IMR-90 (cell line): ENCODE results near the gene DYRK1A. TPM values are rescaled to one million over a fixed set of nuclear protein-coding genes. Genes with fewer than 3 reads are reported as not detected.
A peak's percentile ranks its signal among the peaks of the same experiment; 100 is the strongest.

ENCODE experiments used
- ATAC-seq: fragments of 200-7000 bp; cut with Tn5 transposase; 2 replicates; pipeline ENCODE4 v1.9.1; 2020; ENCODE audit warnings: low read depth, mild to moderate bottlenecking, moderate library complexity
- BruUV-seq: library from RNA; stranded (reverse); fragments of 400-500 nt; replicated peaks from 2 replicates; lab custom pipeline; 2021; lab: Mats Ljungman, UMichigan
- CTCF ChIA-PET: fragments of 300-600 bp; formaldehyde crosslinking; extraction: SDS; loops from one replicate; lab custom pipeline; 2021; ENCODE audit warnings: antibody characterized with exemption; lab: Yijun Ruan, JAX
- POLR2A ChIA-PET: fragments of 300-600 bp; sonication (Branson Sonifier 250); formaldehyde crosslinking; loops from one replicate; lab custom pipeline; 2022; ENCODE audit warnings: antibody characterized with exemption; ENCODE audit not compliant: unreplicated experiment; lab: Charles Lee
- DNase-seq: peaks from one replicate; pipeline ENCODE4 v3.0.0; 2013
- H2AFZ ChIP-seq: replicated peaks from 2 replicates; pipeline ENCODE3; 2013; ENCODE audit warnings: low read length, mild to moderate bottlenecking; ENCODE audit not compliant: poor library complexity
- H2AK5ac ChIP-seq: 2 replicates; pipeline ENCODE4 v1.6.1; 2013; ENCODE audit warnings: low read depth, low read length, inconsistent platforms
- H2AK9ac ChIP-seq: replicated peaks from 2 replicates; pipeline ENCODE3; 2013; ENCODE audit warnings: mild to moderate bottlenecking, low read depth, low read length, moderate library complexity; ENCODE audit not compliant: poor library complexity
- H2BK120ac ChIP-seq: 2 replicates; pipeline ENCODE4 v1.6.1; 2013; ENCODE audit warnings: low read depth, low read length, inconsistent platforms
- H2BK15ac ChIP-seq: 3 replicates; pipeline ENCODE4 v1.6.1; 2013; ENCODE audit warnings: low read depth, low read length, inconsistent platforms
- H2BK20ac ChIP-seq: 2 replicates; pipeline ENCODE4 v1.6.1; 2013; ENCODE audit warnings: low read depth, mild to moderate bottlenecking, inconsistent platforms, low read length, moderate library complexity
- H2BK5ac ChIP-seq: 2 replicates; pipeline ENCODE4 v1.6.1; 2013; ENCODE audit warnings: mild to moderate bottlenecking, low read depth, low read length, inconsistent platforms; ENCODE audit not compliant: poor library complexity, severe bottlenecking
- H3K14ac ChIP-seq: replicated peaks from 2 replicates; pipeline ENCODE4 v1.6.1; 2013; ENCODE audit warnings: low read depth, low read length, inconsistent platforms
- H3K18ac ChIP-seq: 2 replicates; pipeline ENCODE4 v1.6.1; 2013; ENCODE audit warnings: low read depth, low read length, control low read depth
- H3K23ac ChIP-seq: 2 replicates; pipeline ENCODE4 v1.6.1; 2013; ENCODE audit warnings: low read depth, low read length, inconsistent platforms
- H3K27ac ChIP-seq: 2 replicates; pipeline ENCODE4 v1.5.1; 2013; ENCODE audit warnings: mild to moderate bottlenecking, control low read depth, low read length; ENCODE audit not compliant: insufficient read depth
- H3K27me3 ChIP-seq: 2 replicates; pipeline ENCODE4 v1.6.1; 2013; ENCODE audit warnings: low read length; ENCODE audit not compliant: control insufficient read depth, insufficient read depth
- H3K36me3 ChIP-seq: 2 replicates; pipeline ENCODE4 v1.6.1; 2013; ENCODE audit warnings: low read length, mixed read lengths; ENCODE audit not compliant: control insufficient read depth, insufficient read depth
- H3K4ac ChIP-seq: 2 replicates; pipeline ENCODE4 v1.6.1; 2013; ENCODE audit warnings: low read depth, low read length, inconsistent platforms
- H3K4me1 ChIP-seq: 2 replicates; pipeline ENCODE4 v1.6.1; 2013; ENCODE audit warnings: low read length, mixed read lengths; ENCODE audit not compliant: control insufficient read depth, insufficient read depth
- H3K4me2 ChIP-seq: 2 replicates; pipeline ENCODE4 v1.6.1; 2013; ENCODE audit warnings: low read depth, mild to moderate bottlenecking, control low read depth, low read length, moderate library complexity
- H3K4me3 ChIP-seq: 2 replicates; pipeline ENCODE4 v1.5.1; 2013; ENCODE audit warnings: low read depth, mild to moderate bottlenecking, control low read depth, low read length, moderate library complexity; ENCODE audit not compliant: insufficient read depth
- H3K56ac ChIP-seq: 2 replicates; pipeline ENCODE4 v1.6.1; 2013; ENCODE audit warnings: low read length, inconsistent platforms; ENCODE audit not compliant: insufficient read depth; ENCODE audit errors: extremely low read depth
- H3K79me1 ChIP-seq, 2 experiments: 2 replicates each; pipeline ENCODE4 v1.6.1; 2013; ENCODE audit warnings: low read length in 2 of 2, inconsistent platforms in 1 of 2, low read depth in 1 of 2
- H3K9ac ChIP-seq: 2 replicates; pipeline ENCODE4 v1.6.1; 2013; ENCODE audit warnings: low read depth, low read length, control low read depth
- H3K9me1 ChIP-seq: 2 replicates; pipeline ENCODE4 v1.6.1; 2013; ENCODE audit warnings: low read length, inconsistent platforms; ENCODE audit not compliant: insufficient read depth
- H3K9me3 ChIP-seq: 2 replicates; pipeline ENCODE4 v1.6.1; 2013; ENCODE audit warnings: low read length; ENCODE audit not compliant: control insufficient read depth, insufficient read depth
- H4K20me1 ChIP-seq: 2 replicates; pipeline ENCODE4 v1.6.1; 2013; ENCODE audit warnings: low read length, inconsistent platforms; ENCODE audit not compliant: insufficient read depth
- H4K5ac ChIP-seq: 2 replicates; pipeline ENCODE4 v1.6.1; 2013; ENCODE audit warnings: mild to moderate bottlenecking, low read depth, low read length, control low read depth
- H4K8ac ChIP-seq, 2 experiments: 2 replicates each; pipeline ENCODE4 v1.6.1; 2013; ENCODE audit warnings: low read depth in 2 of 2, low read length in 2 of 2, control low read depth in 1 of 2, inconsistent platforms in 1 of 2
- H4K91ac ChIP-seq: 2 replicates; pipeline ENCODE4 v1.6.1; 2013; ENCODE audit warnings: low read depth, low read length, inconsistent platforms; ENCODE audit not compliant: insufficient read depth
- BHLHE40 ChIP-seq: fragments of 150-350 bp; IDR thresholded peaks from 2 replicates; pipeline ENCODE4 v1.6.1; 2016; ENCODE audit warnings: mild to moderate bottlenecking, low read depth, low read length
- CEBPB ChIP-seq: IDR thresholded peaks from 2 replicates; pipeline ENCODE4 v1.6.1; 2012; ENCODE audit warnings: low read depth, low read length, improper control_type of control experiment
- CHD1 ChIP-seq: IDR thresholded peaks from 2 replicates; pipeline ENCODE4 v1.6.1; 2012; ENCODE audit warnings: low read depth, low read length, improper control_type of control experiment
- FOS ChIP-seq: fragments of 150-350 bp; IDR thresholded peaks from 2 replicates; pipeline ENCODE4 v1.6.1; 2016; ENCODE audit warnings: low read depth, low read length
- MAFK ChIP-seq: IDR thresholded peaks from 2 replicates; pipeline ENCODE4 v1.6.1; 2012; ENCODE audit warnings: low read depth, low read length, improper control_type of control experiment
- MAZ ChIP-seq: IDR thresholded peaks from 2 replicates; pipeline ENCODE4 v1.6.1; 2012; ENCODE audit warnings: low read depth, mild to moderate bottlenecking, low read length, improper control_type of control experiment, moderate library complexity, borderline replicate concordance
- MXI1 ChIP-seq: IDR thresholded peaks from 2 replicates; pipeline ENCODE4 v1.6.1; 2012; ENCODE audit warnings: low read depth, mild to moderate bottlenecking, low read length, moderate library complexity, borderline replicate concordance
- NFE2L2 ChIP-seq: fragments of 150-350 bp; IDR thresholded peaks from 2 replicates; pipeline ENCODE4 v1.6.1; 2016; ENCODE audit warnings: low read depth, mild to moderate bottlenecking, low read length
- POLR2A ChIP-seq: IDR thresholded peaks from 2 replicates; pipeline ENCODE4 v1.6.1; 2012; ENCODE audit warnings: mild to moderate bottlenecking, low read depth, low read length
- RAD21 ChIP-seq: IDR thresholded peaks from 2 replicates; pipeline ENCODE4 v1.6.1; 2012; ENCODE audit warnings: low read length, improper control_type of control experiment
- RCOR1 ChIP-seq: IDR thresholded peaks from 2 replicates; pipeline ENCODE4 v1.6.1; 2012; ENCODE audit warnings: mild to moderate bottlenecking, low read length, improper control_type of control experiment; ENCODE audit not compliant: insufficient replicate concordance
- RFX5 ChIP-seq: IDR thresholded peaks from 2 replicates; pipeline ENCODE4 v1.8.0; 2012; ENCODE audit warnings: low read depth, mild to moderate bottlenecking, low read length, moderate library complexity
- SMC3 ChIP-seq: fragments of 150-350 bp; IDR thresholded peaks from 2 replicates; pipeline ENCODE4 v1.6.1; 2016; ENCODE audit warnings: low read depth, mild to moderate bottlenecking, antibody characterized with exemption, low read length, moderate library complexity
- WGBS, 2 experiments: methylation state at CpG; one replicate each; pipeline versions ENCODE4 v1.1.5 to v1.1.7; 2013; ENCODE audit warnings: missing lambda C conversion rate in 2 of 2; ENCODE audit not compliant: insufficient read length in 1 of 2; ENCODE audit errors: extremely low coverage in 2 of 2; 5-methylcytosine and 5-hydroxymethylcytosine counted together
- dilution Hi-C: fragments of 300-500 bp; cut with HindIII; formaldehyde crosslinking; loops from one replicate; pipeline ENCODE4 v1.14.3; 2018; ENCODE audit warnings: low sequenced_read_pairs; ENCODE audit not compliant: unreplicated experiment
- in situ Hi-C: fragments of 300-500 bp; cut with MboI; formaldehyde crosslinking; loops from 3 replicates; pipeline ENCODE4 v1.14.3; 2019; ENCODE audit warnings: low sequenced_read_pairs, inconsistent platforms, mixed read lengths
- intact Hi-C: fragments of 100-400 bp; cut with micrococcal nuclease; formaldehyde crosslinking; loops from 2 replicates; pipeline ENCODE4 v1.10.0; 2022
- polyA plus RNA-seq, 3 experiments: library from polyadenylated mRNA; depleted of rRNA; stranded (reverse); fragments of >200 nt; gene quantifications; 2 replicates each; pipeline ENCODE4 v1.2.3, GENCODE V29; 2012; ENCODE audit warnings: low replicate concordance in 1 of 3
- total RNA-seq: library from RNA; depleted of rRNA; stranded (reverse); fragments of >200 nt; gene quantifications from 2 replicates; pipeline ENCODE4 v1.2.3, GENCODE V29; 2012
- TF ChIP-seq, protein P1 (sequence below): conservative IDR thresholded peaks from 2 replicates; pipeline ENCODE4 v1.5.1; 2012; ENCODE audit warnings: mild to moderate bottlenecking, low read depth, low read length, improper control_type of control experiment
- TF ChIP-seq, protein P2 (sequence below): fragments of 150-350 bp; IDR thresholded peaks from 2 replicates; pipeline ENCODE4 v1.6.1; 2017; ENCODE audit warnings: mild to moderate bottlenecking, antibody characterized with exemption, low read length, low read depth
- TF ChIP-seq, protein P3 (sequence below): fragments of 150-350 bp; IDR thresholded peaks from 2 replicates; pipeline ENCODE4 v1.6.1; 2016; ENCODE audit warnings: low read depth, mild to moderate bottlenecking, low read length, moderate library complexity, borderline replicate concordance

Gene DYRK1A
- total and polyA plus RNA-seq, 2 of the 4 experiments (the other 2 are of a cell fraction) = 18.6 to 50.5 TPM

DNA sequence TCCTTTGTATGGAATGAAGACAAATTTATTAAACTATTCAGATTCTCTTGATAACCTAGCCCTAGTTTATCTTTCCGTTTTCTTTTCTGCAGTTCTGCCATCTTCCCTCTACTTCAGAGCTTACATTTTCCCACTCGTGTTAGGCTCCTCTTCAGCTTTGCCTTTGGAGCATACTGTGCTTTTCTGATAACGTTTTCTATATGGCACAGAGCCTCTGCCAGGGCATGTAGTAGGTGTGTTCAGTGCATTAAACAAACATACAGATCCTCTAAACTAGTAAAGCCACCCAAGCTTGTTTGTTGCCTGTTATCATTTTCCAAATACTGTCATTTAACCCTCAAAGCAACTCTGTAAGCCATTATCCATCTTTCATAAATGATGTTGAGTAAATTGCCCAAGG is 25.1 kb downstream of the DYRK1A start:
- Histone ChIP-seq H4K20me1 (peaks cover 96% of the 10 kb centered on the region), H4K91ac (no peak overlapping the region), H3K9me3 (no peaks in the 10 kb centered on the region), H3K18ac (no peak overlapping the region), H3K56ac (no peak overlapping the region), H2AFZ (no peak overlapping the region), H2BK15ac (no peak overlapping the region), H4K5ac (no peak overlapping the region), H3K23ac (no peak overlapping the region; the same call in 1 of the 2 replicates), H3K4me3 (no peak overlapping the region), H3K79me1 (peaks cover 9 to 78% of the 10 kb centered on the region in 2 experiments; a peak in 3 of 4 replicates), H2BK5ac (no peak overlapping the region), H2BK20ac (no peak overlapping the region), H3K27ac (no peak overlapping the region), H2AK5ac (no peak overlapping the region), H3K9me1 (peaks cover 25% of the 10 kb centered on the region), H3K4me2 (no peak overlapping the region), H3K9ac (no peak overlapping the region), H2AK9ac (no peak overlapping the region), H3K36me3 (no peaks in the 10 kb centered on the region), H2BK120ac (no peak overlapping the region), H4K8ac (no peak overlapping the region), H3K27me3 (no peaks in the 10 kb centered on the region), H3K14ac (0 out of 2 replicates have a peak overlapping the region, but pooled peaks have one; percentile 72), H3K4ac (no peak overlapping the region), H3K4me1 (peaks cover 10% of the 10 kb centered on the region)
- intact Hi-C loops = no loop called here
- no CpG with 5 or more reads among the region's 3 CpGs for WGBS, 2 experiments
- in situ Hi-C loops = no loop called here
- ChIA-PET CTCF (interaction anchor here (0.6 to 0.7 kb wide), 2 partner anchors 19 to 159 kb away, joined by 3 to 5 read pairs; no protein-coding TSS in a partner anchor), POLR2A (no interaction called here)
- dilution Hi-C loops = no loop called here
- ATAC-seq (no peak), DNase-seq (no peak)
- no TSS peak for BruUV-seq
- TF ChIP-seq RFX5 (no peak), POLR2A (no peak), RAD21 (no peak), CEBPB (no peak), MXI1 (no peak), FOS (no peak), RCOR1 (no peak), MAFK (no peak), SMC3 (no peak), BHLHE40 (no peak), MAZ (no peak), NFE2L2 (no peak), CHD1 (no peak)
- TF ChIP-seq, protein P1, sequence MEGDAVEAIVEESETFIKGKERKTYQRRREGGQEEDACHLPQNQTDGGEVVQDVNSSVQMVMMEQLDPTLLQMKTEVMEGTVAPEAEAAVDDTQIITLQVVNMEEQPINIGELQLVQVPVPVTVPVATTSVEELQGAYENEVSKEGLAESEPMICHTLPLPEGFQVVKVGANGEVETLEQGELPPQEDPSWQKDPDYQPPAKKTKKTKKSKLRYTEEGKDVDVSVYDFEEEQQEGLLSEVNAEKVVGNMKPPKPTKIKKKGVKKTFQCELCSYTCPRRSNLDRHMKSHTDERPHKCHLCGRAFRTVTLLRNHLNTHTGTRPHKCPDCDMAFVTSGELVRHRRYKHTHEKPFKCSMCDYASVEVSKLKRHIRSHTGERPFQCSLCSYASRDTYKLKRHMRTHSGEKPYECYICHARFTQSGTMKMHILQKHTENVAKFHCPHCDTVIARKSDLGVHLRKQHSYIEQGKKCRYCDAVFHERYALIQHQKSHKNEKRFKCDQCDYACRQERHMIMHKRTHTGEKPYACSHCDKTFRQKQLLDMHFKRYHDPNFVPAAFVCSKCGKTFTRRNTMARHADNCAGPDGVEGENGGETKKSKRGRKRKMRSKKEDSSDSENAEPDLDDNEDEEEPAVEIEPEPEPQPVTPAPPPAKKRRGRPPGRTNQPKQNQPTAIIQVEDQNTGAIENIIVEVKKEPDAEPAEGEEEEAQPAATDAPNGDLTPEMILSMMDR = no peak
- TF ChIP-seq, protein P2, sequence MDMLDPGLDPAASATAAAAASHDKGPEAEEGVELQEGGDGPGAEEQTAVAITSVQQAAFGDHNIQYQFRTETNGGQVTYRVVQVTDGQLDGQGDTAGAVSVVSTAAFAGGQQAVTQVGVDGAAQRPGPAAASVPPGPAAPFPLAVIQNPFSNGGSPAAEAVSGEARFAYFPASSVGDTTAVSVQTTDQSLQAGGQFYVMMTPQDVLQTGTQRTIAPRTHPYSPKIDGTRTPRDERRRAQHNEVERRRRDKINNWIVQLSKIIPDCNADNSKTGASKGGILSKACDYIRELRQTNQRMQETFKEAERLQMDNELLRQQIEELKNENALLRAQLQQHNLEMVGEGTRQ = no peak
- TF ChIP-seq, protein P3, sequence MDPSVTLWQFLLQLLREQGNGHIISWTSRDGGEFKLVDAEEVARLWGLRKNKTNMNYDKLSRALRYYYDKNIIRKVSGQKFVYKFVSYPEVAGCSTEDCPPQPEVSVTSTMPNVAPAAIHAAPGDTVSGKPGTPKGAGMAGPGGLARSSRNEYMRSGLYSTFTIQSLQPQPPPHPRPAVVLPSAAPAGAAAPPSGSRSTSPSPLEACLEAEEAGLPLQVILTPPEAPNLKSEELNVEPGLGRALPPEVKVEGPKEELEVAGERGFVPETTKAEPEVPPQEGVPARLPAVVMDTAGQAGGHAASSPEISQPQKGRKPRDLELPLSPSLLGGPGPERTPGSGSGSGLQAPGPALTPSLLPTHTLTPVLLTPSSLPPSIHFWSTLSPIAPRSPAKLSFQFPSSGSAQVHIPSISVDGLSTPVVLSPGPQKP = no peak
